Tibial nerve (tissue), 4 donors: ENCODE data around the gene OAS1. TPM values are rescaled to one million over a fixed set of nuclear protein-coding genes. Genes with fewer than 3 reads are reported as not detected.

Source experiments
- DNase-seq, 2 donors: peaks; one replicate each; pipeline ENCODE4 v3.0.0-alpha.2; 2019; ENCODE audit warnings: low spot score in 2 of 2
- H3K27ac ChIP-seq, 4 donors: fragments of 200-600 bp; sonication (generic) in 3 of 4; one replicate each; pipeline ENCODE4 v1.5.1; 2017 to 2019; ENCODE audit warnings: mild to moderate bottlenecking in 1 of 4
- H3K27me3 ChIP-seq, 2 donors: fragments of 200-600 bp; sonication (generic) in 1 of 2; one replicate each; pipeline versions ENCODE4 v1.5.1 to v1.6.0; 2017 to 2019
- H3K36me3 ChIP-seq, 3 donors: fragments of 200-600 bp; sonication (generic); one replicate each; pipeline ENCODE4 v1.5.1; 2018 to 2019
- H3K4me1 ChIP-seq, 4 donors: fragments of 200-600 bp; sonication (generic) in 3 of 4; one replicate each; pipeline ENCODE4 v1.5.1; 2017 to 2019
- H3K4me3 ChIP-seq, 4 donors: fragments of 200-600 bp; sonication (generic) in 3 of 4; one replicate each; pipeline ENCODE4 v1.5.1; 2017 to 2019; ENCODE audit warnings: mild to moderate bottlenecking in 1 of 4, moderate library complexity in 1 of 4
- H3K9me3 ChIP-seq, 4 donors: fragments of 200-600 bp; sonication (generic) in 3 of 4; one replicate each; pipeline ENCODE4 v1.5.1; 2017 to 2019
- EP300 ChIP-seq, 2 donors: sonication (generic); formaldehyde crosslinking; IDR thresholded peaks; one replicate each; pipeline ENCODE4 v1.6.1; 2017; ENCODE audit warnings: antibody characterized with exemption in 2 of 2, mild to moderate bottlenecking in 1 of 2
- POLR2A ChIP-seq, 2 donors: fragments of 450-650 bp; IDR thresholded peaks; one replicate each; pipeline ENCODE4 v1.6.1; 2017; ENCODE audit warnings: antibody characterized with exemption in 2 of 2, mild to moderate bottlenecking in 2 of 2, moderate library complexity in 2 of 2
- WGBS, 2 donors: methylation state at CpG; one replicate each; pipeline ENCODE4 v1.1.5; 2018; 5-methylcytosine and 5-hydroxymethylcytosine counted together
- total RNA-seq, 4 donors: library from RNA; depleted of rRNA; stranded (reverse); fragments of >200 nt; gene quantifications; one replicate each; pipeline ENCODE4 v1.1.0, GENCODE V29; 2016
- TF ChIP-seq, protein P1 (sequence below), 5 experiments: fragments of 200-600 bp in 3 of 5; fragments of 450-650 bp in 2 of 5; sonication (generic) in 3 of 5; IDR thresholded peaks; one replicate each; pipeline ENCODE4 v1.5.1; 2016 to 2019; ENCODE audit warnings: antibody characterized with exemption in 5 of 5, mild to moderate bottlenecking in 3 of 5, moderate library complexity in 2 of 5

The OAS1 gene
- total RNA-seq, 4 donors from 2014 or later, result 8.2 to 22.8 (median 11.3) TPM

DNA sequence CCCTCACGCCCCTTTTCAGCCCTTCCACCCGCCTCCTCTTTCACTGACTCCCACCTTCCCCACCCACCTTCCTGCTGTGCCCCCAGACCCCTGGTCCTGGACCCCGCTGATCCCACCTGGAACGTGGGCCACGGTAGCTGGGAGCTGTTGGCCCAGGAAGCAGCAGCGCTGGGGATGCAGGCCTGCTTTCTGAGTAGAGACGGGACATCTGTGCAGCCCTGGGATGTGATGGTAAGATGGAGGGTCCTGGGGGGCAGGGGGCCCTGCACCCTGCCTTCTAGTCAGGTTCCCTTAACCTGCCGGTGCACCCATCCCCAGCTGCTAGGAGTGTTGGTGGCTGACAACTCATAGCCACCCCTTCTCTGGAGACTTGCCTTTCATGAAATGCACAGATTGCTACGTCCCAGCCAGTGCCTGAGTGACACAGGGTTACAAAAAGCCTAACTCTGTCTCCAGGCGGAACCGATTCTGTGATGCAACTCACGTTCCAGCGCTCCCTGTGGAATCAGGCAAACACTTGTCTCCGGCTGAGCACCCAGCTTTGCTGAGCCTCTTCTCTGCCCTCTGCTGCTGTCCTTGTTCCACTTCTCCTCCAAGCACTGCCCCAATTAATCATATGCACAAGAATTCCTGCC, 56.6 kb downstream of the OAS1 start:
- TF ChIP-seq, protein P1, sequence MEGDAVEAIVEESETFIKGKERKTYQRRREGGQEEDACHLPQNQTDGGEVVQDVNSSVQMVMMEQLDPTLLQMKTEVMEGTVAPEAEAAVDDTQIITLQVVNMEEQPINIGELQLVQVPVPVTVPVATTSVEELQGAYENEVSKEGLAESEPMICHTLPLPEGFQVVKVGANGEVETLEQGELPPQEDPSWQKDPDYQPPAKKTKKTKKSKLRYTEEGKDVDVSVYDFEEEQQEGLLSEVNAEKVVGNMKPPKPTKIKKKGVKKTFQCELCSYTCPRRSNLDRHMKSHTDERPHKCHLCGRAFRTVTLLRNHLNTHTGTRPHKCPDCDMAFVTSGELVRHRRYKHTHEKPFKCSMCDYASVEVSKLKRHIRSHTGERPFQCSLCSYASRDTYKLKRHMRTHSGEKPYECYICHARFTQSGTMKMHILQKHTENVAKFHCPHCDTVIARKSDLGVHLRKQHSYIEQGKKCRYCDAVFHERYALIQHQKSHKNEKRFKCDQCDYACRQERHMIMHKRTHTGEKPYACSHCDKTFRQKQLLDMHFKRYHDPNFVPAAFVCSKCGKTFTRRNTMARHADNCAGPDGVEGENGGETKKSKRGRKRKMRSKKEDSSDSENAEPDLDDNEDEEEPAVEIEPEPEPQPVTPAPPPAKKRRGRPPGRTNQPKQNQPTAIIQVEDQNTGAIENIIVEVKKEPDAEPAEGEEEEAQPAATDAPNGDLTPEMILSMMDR (IDR thresholded peaks at IDR 0.05), result no peak
- TF ChIP-seq EP300 (IDR thresholded peaks at IDR 0.05), result no peak
- WGBS, 2 donors, result 79 to 82% methylated on average over 14 of the region's 14 CpGs
- H3K27me3 ChIP-seq, result no peaks in the 10 kb centered on the region
- H3K4me1 ChIP-seq, result no peaks in the 10 kb centered on the region
- peaks cover 0 to 98% (median 0%) of the 10 kb centered on the region in 3 donors for H3K36me3 ChIP-seq
- no peak overlapping the region for H3K4me3 ChIP-seq
- DNase-seq, result no peak
- no peak overlapping the region for H3K27ac ChIP-seq
- H3K9me3 ChIP-seq, result peaks cover 0 to 8% (median 0%) of the 10 kb centered on the region in 4 donors

DNA sequence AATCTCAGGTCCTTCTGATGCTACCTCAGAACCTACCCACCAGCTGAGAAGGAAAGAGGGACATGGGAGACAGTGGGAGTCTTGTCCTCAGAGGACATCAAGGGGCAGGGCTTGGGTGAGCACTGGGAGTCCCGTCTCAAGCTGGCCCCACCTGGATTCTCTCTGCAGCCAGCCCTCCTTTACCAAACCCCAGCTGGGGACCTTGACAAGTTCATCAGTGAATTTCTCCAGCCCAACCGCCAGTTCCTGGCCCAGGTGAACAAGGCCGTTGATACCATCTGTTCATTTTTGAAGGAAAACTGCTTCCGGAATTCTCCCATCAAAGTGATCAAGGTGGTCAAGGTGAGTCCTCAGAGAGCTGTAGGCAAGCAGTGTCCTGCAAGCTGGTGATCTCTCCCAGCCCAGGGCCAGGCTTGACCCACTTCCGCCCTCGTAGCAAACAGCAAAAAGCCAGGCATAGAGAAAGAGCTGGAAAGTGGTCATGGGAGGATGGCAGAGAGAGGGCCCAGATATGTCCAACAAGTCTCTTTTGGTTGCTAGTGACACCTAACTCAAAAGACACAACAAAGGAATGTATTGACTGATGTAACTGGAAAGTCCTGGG, 57.4 kb downstream of the OAS1 start:
- Histone ChIP-seq H3K36me3 (peaks cover 0 to 98% (median 0%) of the 10 kb centered on the region in 3 donors), H3K27ac (no peak overlapping the region), H3K4me1 (no peaks in the 10 kb centered on the region), H3K9me3 (no peaks in the 10 kb centered on the region), H3K27me3 (no peaks in the 10 kb centered on the region), H3K4me3 (no peak overlapping the region)
- DNase-seq, result no peak
- WGBS, 2 donors, result 91 to 93% methylated on average over 6 of the region's 6 CpGs
- TF ChIP-seq, protein P1 (IDR thresholded peaks at IDR 0.05), result no peak
- TF ChIP-seq EP300 (IDR thresholded peaks at IDR 0.05) (no peak), POLR2A (IDR thresholded peaks at IDR 0.05) (no peak)

DNA sequence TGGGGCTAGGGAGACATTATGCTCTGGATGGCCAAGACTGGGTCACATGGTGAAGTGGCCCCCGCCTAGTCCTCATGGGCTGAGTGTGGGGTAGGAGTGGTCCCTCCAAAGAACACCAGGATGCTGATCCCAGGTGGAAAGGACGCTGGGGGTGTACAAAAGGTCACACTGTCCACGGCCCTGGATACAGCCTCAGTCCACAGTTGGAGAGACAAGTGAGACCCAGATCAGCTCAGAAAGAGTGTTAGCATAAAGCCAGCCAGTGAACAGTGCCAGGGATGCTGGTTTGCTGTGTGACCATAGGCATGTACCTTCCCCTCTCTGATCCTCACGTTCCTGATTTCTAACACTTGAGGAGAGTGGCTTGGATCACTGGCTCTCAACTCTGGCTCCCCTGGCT, 58.2 kb downstream of the OAS1 start:
- peaks cover 0 to 100% (median 0%) of the 10 kb centered on the region in 3 donors for H3K36me3 ChIP-seq
- no peaks in the 10 kb centered on the region for H3K9me3 ChIP-seq
- no peaks in the 10 kb centered on the region for H3K4me1 ChIP-seq
- TF ChIP-seq, protein P1 (IDR thresholded peaks at IDR 0.05), result no peak
- TF ChIP-seq POLR2A (IDR thresholded peaks at IDR 0.05) (no peak), EP300 (IDR thresholded peaks at IDR 0.05) (no peak)
- no peak overlapping the region for H3K4me3 ChIP-seq
- WGBS, 2 donors, result 89 to 97% methylated on average over 4 of the region's 4 CpGs
- no peak for DNase-seq
- H3K27ac ChIP-seq, result no peak overlapping the region
- H3K27me3 ChIP-seq, result no peaks in the 10 kb centered on the region

DNA sequence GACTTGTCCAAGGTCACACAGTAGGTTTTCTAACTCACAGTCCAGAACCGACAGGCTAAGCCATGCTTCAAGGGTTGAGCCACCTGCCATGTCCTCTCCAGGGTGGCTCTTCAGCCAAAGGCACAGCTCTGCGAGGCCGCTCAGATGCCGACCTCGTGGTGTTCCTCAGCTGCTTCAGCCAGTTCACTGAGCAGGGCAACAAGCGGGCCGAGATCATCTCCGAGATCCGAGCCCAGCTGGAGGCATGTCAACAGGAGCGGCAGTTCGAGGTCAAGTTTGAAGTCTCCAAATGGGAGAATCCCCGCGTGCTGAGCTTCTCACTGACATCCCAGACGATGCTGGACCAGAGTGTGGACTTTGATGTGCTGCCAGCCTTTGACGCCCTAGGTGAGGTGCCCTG, 58.9 kb downstream of the OAS1 start:
- Histone ChIP-seq H3K9me3 (no peaks in the 10 kb centered on the region), H3K4me3 (no peak overlapping the region), H3K4me1 (no peaks in the 10 kb centered on the region), H3K27me3 (no peaks in the 10 kb centered on the region), H3K36me3 (peaks cover 0 to 100% (median 0%) of the 10 kb centered on the region in 3 donors), H3K27ac (no peak overlapping the region)
- TF ChIP-seq POLR2A (IDR thresholded peaks at IDR 0.05) (no peak), EP300 (IDR thresholded peaks at IDR 0.05) (no peak)
- TF ChIP-seq, protein P1 (IDR thresholded peaks at IDR 0.05), result no peak
- 90 to 91% methylated on average over 15 of the region's 15 CpGs for WGBS, 2 donors
- no peak for DNase-seq

DNA sequence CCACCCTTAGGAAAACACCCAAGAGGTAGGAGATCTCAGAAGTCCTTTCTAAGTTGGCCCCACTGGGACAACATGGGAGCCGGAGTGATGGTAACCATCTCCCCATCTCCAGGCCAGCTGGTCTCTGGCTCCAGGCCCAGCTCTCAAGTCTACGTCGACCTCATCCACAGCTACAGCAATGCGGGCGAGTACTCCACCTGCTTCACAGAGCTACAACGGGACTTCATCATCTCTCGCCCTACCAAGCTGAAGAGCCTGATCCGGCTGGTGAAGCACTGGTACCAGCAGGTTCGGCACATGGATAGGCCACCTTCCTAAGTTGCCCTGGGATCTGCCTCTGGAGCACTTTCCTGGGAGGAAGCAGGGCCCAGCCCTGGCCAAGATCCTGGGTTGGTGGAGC, 60.5 kb downstream of the OAS1 start:
- Histone ChIP-seq H3K4me3 (no peak overlapping the region), H3K27ac (no peak overlapping the region), H3K36me3 (peaks cover 0 to 97% (median 0%) of the 10 kb centered on the region in 3 donors), H3K9me3 (no peaks in the 10 kb centered on the region), H3K4me1 (no peaks in the 10 kb centered on the region), H3K27me3 (no peaks in the 10 kb centered on the region)
- WGBS, 2 donors, result 93 to 94% methylated on average over 9 of the region's 9 CpGs
- no peak for TF ChIP-seq EP300 (IDR thresholded peaks at IDR 0.05)
- TF ChIP-seq POLR2A (IDR thresholded peaks at IDR 0.05), result no peak
- TF ChIP-seq, protein P1 (IDR thresholded peaks at IDR 0.05), result no peak
- no peak for DNase-seq
